ENCODE data around the gene SNAI3. TPM values are rescaled to one million over a fixed set of nuclear protein-coding genes. Genes with fewer than 3 reads are reported as not detected.

SNAI3 gene
- total and polyA plus RNA-seq, 2 donors (not counting 1 experiment from before 2014, with no cell fraction given): 6.5 to 8.8 TPM

DNA sequence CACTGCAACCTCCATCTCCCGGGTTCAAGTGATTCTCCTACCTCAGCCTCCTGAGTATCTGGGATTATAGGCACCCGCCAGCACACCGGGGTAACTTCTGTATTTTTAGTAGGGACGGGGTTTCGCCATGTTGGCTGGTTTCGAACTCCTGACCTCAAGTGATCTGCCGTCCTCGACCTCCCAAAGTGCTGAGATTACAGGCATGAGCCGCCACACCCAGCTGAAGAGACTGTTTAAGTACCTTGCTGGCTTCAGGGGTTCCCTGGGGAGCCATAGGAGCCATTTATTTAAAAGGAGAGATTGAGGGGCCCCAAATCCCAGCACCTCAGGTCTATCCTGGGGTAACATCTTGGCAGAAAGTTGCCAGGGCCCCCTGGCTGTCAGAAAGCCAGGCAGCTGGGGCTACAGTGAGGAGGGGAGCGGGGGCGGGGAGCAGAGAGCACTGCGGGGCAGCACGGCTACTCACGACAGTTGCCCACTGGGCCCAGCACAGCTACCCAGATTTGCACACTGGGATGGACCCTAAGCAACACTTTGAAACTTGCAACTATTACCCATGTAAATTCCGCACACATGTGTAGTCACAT lies 1.6 kb downstream of the SNAI3 start:
- intact Hi-C loops (cut with micrococcal nuclease): loop anchor here (10.0 kb wide), 1 partner anchor 880 kb away; the partner anchor contains the start of gene RPL13
- Histone ChIP-seq H3K79me2 (ENCODE audit: control insufficient read depth, insufficient read depth, low read length) (peaks cover 28% of the 10 kb centered on the region), H3K27me3 (replicated peaks in 1 of 4; ENCODE audit: control extremely low read depth in 1 of 4, control insufficient read depth in 3 of 4, insufficient read depth in 4 of 4, low read length in 3 of 4) (no peaks in the 10 kb centered on the region), H4K20me1 (ENCODE audit: control insufficient read depth, insufficient read depth, low read length, poor library complexity, severe bottlenecking) (peaks cover 25% of the 10 kb centered on the region), H3K4me3 (ENCODE audit: control extremely low read depth in 1 of 5, extremely low read depth in 1 of 5, insufficient read depth in 1 of 5, low read depth in 2 of 5, low read length in 4 of 5) (peak overlapping the region in 3 of 5 experiments; percentile 30 to 91 (median 84)), H3K36me3 (replicated peaks in 1 of 2; ENCODE audit: control extremely low read depth in 1 of 2, control insufficient read depth in 1 of 2, extremely low read depth in 1 of 2, insufficient read depth in 2 of 2, low read length in 1 of 2) (peaks cover 0 to 6% of the 10 kb centered on the region in 2 experiments), H3K9me3 (ENCODE audit: control extremely low read depth in 1 of 3, control insufficient read depth in 2 of 3, insufficient read depth in 1 of 3, low read length in 2 of 3) (peaks cover 0 to 4% (median 0%) of the 10 kb centered on the region in 3 donors), H3K4me1 (ENCODE audit: control insufficient read depth in 2 of 2, insufficient read depth in 2 of 2, low read length in 2 of 2) (peaks cover 37 to 60% of the 10 kb centered on the region in 2 donors), H3K9ac (ENCODE audit: low read length) (no peak overlapping the region), H3K27ac (ENCODE audit: low read length in 2 of 2) (no peak overlapping the region), H3K4me2 (replicated peaks; ENCODE audit: low read depth, low read length, poor library complexity, severe bottlenecking) (peak overlapping the region; percentile 97), H2AFZ (ENCODE audit: insufficient read depth, low read depth, low read length, poor library complexity, severe bottlenecking) (no peak overlapping the region)
- peak overlapping the region; percentile 66 for H3K27ac Mint-ChIP-seq
- 87% methylated on average over 12 of the region's 15 CpGs for WGBS (ENCODE audit: insufficient coverage)
- TF ChIP-seq, protein P1, sequence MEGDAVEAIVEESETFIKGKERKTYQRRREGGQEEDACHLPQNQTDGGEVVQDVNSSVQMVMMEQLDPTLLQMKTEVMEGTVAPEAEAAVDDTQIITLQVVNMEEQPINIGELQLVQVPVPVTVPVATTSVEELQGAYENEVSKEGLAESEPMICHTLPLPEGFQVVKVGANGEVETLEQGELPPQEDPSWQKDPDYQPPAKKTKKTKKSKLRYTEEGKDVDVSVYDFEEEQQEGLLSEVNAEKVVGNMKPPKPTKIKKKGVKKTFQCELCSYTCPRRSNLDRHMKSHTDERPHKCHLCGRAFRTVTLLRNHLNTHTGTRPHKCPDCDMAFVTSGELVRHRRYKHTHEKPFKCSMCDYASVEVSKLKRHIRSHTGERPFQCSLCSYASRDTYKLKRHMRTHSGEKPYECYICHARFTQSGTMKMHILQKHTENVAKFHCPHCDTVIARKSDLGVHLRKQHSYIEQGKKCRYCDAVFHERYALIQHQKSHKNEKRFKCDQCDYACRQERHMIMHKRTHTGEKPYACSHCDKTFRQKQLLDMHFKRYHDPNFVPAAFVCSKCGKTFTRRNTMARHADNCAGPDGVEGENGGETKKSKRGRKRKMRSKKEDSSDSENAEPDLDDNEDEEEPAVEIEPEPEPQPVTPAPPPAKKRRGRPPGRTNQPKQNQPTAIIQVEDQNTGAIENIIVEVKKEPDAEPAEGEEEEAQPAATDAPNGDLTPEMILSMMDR (IDR thresholded peaks at IDR 0.05): no peak
- no peak for TF ChIP-seq EZH2 (IDR thresholded peaks at IDR 0.05; ENCODE audit: borderline replicate concordance, insufficient read depth, low read depth, low read length, poor library complexity, severe bottlenecking)
- H3K9me3 Mint-ChIP-seq (ENCODE audit: insufficient read depth): no peaks in the 10 kb centered on the region
- peak overlapping the region; percentile 81 for H3K4me3 Mint-ChIP-seq
- no peak for DNase-seq
- POLR2A ChIA-PET: interaction anchor here (0.7 to 1.4 kb wide), 6 partner anchors 17 to 874 kb away, joined by 3 to 12 read pairs (median 3); no protein-coding TSS in a partner anchor
- no peaks in the 10 kb centered on the region for H3K27me3 Mint-ChIP-seq
- ATAC-seq (ENCODE audit: low read depth): no peak
- H3K4me1 Mint-ChIP-seq: peaks cover 43% of the 10 kb centered on the region
- CTCF ChIA-PET: interaction anchor here (0.7 to 1.9 kb wide), 13 partner anchors 16 to 235 kb away, joined by 3 to 13 read pairs (median 4); partner anchors contain the start of genes MVD and ZC3H18

Measured in B cell (primary cell).